ENCODE results near the gene THSD7A.
A peak's percentile ranks its signal among the peaks of the same experiment; 100 is the strongest.

THSD7A gene

GRCh38 chr7:11767148-11767547 lies 64.8 kb downstream of the THSD7A start:
- TF ChIP-seq CTCF (IDR thresholded peaks at IDR 0.05; ENCODE audit: insufficient read depth, missing control alignments), result no peak
- FAIRE-seq (no peak), DNase-seq (ENCODE audit: insufficient read length, low spot score) (no peak)

- DNase-seq (ENCODE audit: insufficient read length, low spot score) (no peak), FAIRE-seq (peak; percentile 80)
- no peak for TF ChIP-seq CTCF (IDR thresholded peaks at IDR 0.05; ENCODE audit: insufficient read depth, missing control alignments)
These were observed 71.6 kb downstream of the THSD7A start for GRCh38 chr7:11760372-11760771.

GRCh38 chr7:11758627-11759111 lies 73.3 kb downstream of the THSD7A start:
- no peak for TF ChIP-seq CTCF (IDR thresholded peaks at IDR 0.05; ENCODE audit: insufficient read depth, missing control alignments)
- DNase-seq (ENCODE audit: insufficient read length, low spot score) (no peak), FAIRE-seq (no peak)

- FAIRE-seq, result no peak
- no peak for DNase-seq (ENCODE audit: insufficient read length, low spot score)
- TF ChIP-seq CTCF (IDR thresholded peaks at IDR 0.05; ENCODE audit: insufficient read depth, missing control alignments), result no peak
These were observed 74.8 kb downstream of the THSD7A start for GRCh38 chr7:11757153-11757552.

- FAIRE-seq, result no peak
- TF ChIP-seq CTCF (IDR thresholded peaks at IDR 0.05; ENCODE audit: insufficient read depth, missing control alignments), result no peak
- DNase-seq (ENCODE audit: insufficient read length, low spot score), result no peak
These were observed 77.1 kb downstream of the THSD7A start for GRCh38 chr7:11754933-11755332.

- TF ChIP-seq CTCF (IDR thresholded peaks at IDR 0.05; ENCODE audit: insufficient read depth, missing control alignments), result no peak
- FAIRE-seq (no peak), DNase-seq (ENCODE audit: insufficient read length, low spot score) (no peak)
These were observed 77.9 kb downstream of the THSD7A start for GRCh38 chr7:11754123-11754522.

GRCh38 chr7:11753433-11753832 lies 78.6 kb downstream of the THSD7A start:
- DNase-seq (ENCODE audit: insufficient read length, low spot score) (no peak), FAIRE-seq (no peak)
- TF ChIP-seq CTCF (IDR thresholded peaks at IDR 0.05; ENCODE audit: insufficient read depth, missing control alignments), result no peak
